Measurements from ENCODE around the gene PLCH1. TPM values are rescaled to one million over a fixed set of nuclear protein-coding genes. Genes with fewer than 3 reads are reported as not detected.

PLCH1 gene
- total RNA-seq, 1 experiment from 2014 or later = 13.4 TPM

DNA sequence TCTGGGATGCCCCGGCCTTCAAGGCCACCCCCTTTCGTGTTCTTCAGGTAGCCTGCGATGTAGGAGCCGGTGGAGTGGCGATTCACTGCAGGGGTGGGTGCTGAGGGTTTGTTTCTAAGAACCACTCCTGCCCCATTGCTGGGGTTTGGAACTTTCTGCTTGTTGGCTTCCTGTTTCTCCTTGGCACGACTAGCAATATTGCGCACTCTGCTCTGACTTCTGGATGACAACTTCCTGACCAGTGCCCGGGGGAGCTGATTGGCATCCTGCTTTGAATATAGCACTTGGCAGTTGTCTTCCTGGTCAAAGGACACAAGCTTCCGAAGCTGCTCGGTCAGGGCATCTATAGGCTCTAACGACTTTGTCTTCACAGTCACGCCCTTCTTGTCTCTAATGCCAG, 263.8 kb downstream of the PLCH1 start:
- H3K36me3 Mint-ChIP-seq (ENCODE audit: insufficient read depth, unreplicated experiment) = no peaks in the 10 kb centered on the region
- H3K27ac Mint-ChIP-seq (ENCODE audit: unreplicated experiment) = no peak overlapping the region
- CTCF ChIA-PET = no interaction called here
- TF ChIP-seq, protein P1, sequence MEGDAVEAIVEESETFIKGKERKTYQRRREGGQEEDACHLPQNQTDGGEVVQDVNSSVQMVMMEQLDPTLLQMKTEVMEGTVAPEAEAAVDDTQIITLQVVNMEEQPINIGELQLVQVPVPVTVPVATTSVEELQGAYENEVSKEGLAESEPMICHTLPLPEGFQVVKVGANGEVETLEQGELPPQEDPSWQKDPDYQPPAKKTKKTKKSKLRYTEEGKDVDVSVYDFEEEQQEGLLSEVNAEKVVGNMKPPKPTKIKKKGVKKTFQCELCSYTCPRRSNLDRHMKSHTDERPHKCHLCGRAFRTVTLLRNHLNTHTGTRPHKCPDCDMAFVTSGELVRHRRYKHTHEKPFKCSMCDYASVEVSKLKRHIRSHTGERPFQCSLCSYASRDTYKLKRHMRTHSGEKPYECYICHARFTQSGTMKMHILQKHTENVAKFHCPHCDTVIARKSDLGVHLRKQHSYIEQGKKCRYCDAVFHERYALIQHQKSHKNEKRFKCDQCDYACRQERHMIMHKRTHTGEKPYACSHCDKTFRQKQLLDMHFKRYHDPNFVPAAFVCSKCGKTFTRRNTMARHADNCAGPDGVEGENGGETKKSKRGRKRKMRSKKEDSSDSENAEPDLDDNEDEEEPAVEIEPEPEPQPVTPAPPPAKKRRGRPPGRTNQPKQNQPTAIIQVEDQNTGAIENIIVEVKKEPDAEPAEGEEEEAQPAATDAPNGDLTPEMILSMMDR (IDR thresholded peaks at IDR 0.05; ENCODE audit: unreplicated experiment) = no peak
- peaks cover 3% of the 10 kb centered on the region for H3K9me3 Mint-ChIP-seq (ENCODE audit: low read depth, unreplicated experiment)
- no peak for DNase-seq
- H3K4me1 Mint-ChIP-seq (ENCODE audit: low read depth, unreplicated experiment) = no peaks in the 10 kb centered on the region
- no peaks in the 10 kb centered on the region for H3K27me3 Mint-ChIP-seq (ENCODE audit: unreplicated experiment)
- no peak overlapping the region for H3K4me3 Mint-ChIP-seq (ENCODE audit: low read depth, unreplicated experiment)
- intact Hi-C loops (cut with micrococcal nuclease; ENCODE audit: unreplicated experiment) = no loop called here
- BruUV-seq (replicated peaks) = no TSS peak

DNA sequence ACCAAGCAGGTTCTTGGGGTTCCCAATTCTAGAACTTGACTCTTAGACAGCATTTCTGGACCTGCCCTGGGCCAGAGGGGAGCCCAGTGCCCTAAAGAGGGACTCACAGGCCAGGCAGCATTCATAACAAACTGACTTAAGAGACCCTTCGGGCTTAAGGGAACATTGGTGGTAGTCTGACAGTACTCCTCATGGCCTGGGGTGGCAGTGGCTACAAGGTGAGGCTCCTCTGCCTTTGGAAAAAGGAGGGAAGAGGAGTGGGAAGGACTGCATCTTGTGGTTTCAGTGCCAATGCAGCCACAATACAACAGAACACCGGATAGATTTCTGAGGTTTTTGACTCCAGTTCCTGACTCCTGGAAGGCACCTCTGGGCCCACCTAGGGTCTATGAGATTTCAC, 279.2 kb downstream of the PLCH1 start:
- no peaks in the 10 kb centered on the region for H3K27me3 Mint-ChIP-seq (ENCODE audit: unreplicated experiment)
- DNase-seq = no peak
- H3K36me3 Mint-ChIP-seq (ENCODE audit: insufficient read depth, unreplicated experiment) = no peaks in the 10 kb centered on the region
- H3K4me3 Mint-ChIP-seq (ENCODE audit: low read depth, unreplicated experiment) = no peak overlapping the region
- BruUV-seq (replicated peaks) = no TSS peak
- peaks cover 5% of the 10 kb centered on the region for H3K9me3 Mint-ChIP-seq (ENCODE audit: low read depth, unreplicated experiment)
- CTCF ChIA-PET = no interaction called here
- H3K4me1 Mint-ChIP-seq (ENCODE audit: low read depth, unreplicated experiment) = no peaks in the 10 kb centered on the region
- intact Hi-C loops (cut with micrococcal nuclease; ENCODE audit: unreplicated experiment) = no loop called here
- TF ChIP-seq, protein P1 (IDR thresholded peaks at IDR 0.05; ENCODE audit: unreplicated experiment) = no peak
- H3K27ac Mint-ChIP-seq (ENCODE audit: unreplicated experiment) = no peak overlapping the region

DNA sequence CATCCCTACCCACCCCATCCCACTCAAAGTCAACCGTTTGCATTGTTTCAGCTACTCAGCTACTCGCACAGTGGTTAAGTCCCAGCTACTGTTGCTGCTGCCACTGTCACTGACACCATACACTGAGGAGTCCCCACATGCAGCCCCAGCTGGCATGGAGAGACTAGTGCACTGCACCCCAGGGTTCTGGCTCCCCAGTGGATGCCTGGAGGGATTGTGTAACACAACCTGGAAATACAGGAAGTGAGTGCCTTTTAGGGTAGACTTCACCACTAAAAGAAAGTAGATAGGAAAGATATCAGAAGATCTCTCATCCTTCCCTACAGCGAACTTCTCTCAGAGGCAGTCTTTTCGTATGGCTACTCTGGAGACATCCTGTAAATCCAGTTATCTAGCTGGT, 282.2 kb downstream of the PLCH1 start:
- H3K4me3 Mint-ChIP-seq (ENCODE audit: low read depth, unreplicated experiment) = no peak overlapping the region
- TF ChIP-seq, protein P1 (IDR thresholded peaks at IDR 0.05; ENCODE audit: unreplicated experiment) = no peak
- no peaks in the 10 kb centered on the region for H3K4me1 Mint-ChIP-seq (ENCODE audit: low read depth, unreplicated experiment)
- no peaks in the 10 kb centered on the region for H3K36me3 Mint-ChIP-seq (ENCODE audit: insufficient read depth, unreplicated experiment)
- intact Hi-C loops (cut with micrococcal nuclease; ENCODE audit: unreplicated experiment) = no loop called here
- no peak for DNase-seq
- BruUV-seq (replicated peaks) = no TSS peak
- H3K27ac Mint-ChIP-seq (ENCODE audit: unreplicated experiment) = no peak overlapping the region
- no peaks in the 10 kb centered on the region for H3K27me3 Mint-ChIP-seq (ENCODE audit: unreplicated experiment)
- CTCF ChIA-PET = no interaction called here
- no peaks in the 10 kb centered on the region for H3K9me3 Mint-ChIP-seq (ENCODE audit: low read depth, unreplicated experiment)

DNA sequence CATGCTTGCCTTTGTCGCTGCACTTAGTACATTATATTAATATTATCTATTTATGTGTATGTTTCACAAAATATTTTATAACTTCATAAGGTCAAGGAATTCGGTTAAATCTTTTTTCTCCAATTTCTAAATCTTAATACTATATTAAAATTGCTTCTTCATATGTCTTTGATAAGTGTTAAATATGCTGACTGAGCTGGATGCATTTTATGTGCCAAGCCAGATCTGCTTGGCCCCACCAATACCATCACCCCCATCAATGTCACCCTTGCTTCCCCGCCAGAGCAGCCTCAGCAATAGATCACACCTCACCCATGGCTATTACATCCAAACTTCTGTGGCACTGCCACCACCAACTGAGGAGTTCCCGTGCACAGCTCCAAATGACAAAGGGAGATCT, 287.3 kb downstream of the PLCH1 start:
- no peaks in the 10 kb centered on the region for H3K4me1 Mint-ChIP-seq (ENCODE audit: low read depth, unreplicated experiment)
- no peaks in the 10 kb centered on the region for H3K36me3 Mint-ChIP-seq (ENCODE audit: insufficient read depth, unreplicated experiment)
- BruUV-seq (replicated peaks) = no TSS peak
- CTCF ChIA-PET = no interaction called here
- DNase-seq = no peak
- H3K9me3 Mint-ChIP-seq (ENCODE audit: low read depth, unreplicated experiment) = no peaks in the 10 kb centered on the region
- H3K4me3 Mint-ChIP-seq (ENCODE audit: low read depth, unreplicated experiment) = no peak overlapping the region
- no peak overlapping the region for H3K27ac Mint-ChIP-seq (ENCODE audit: unreplicated experiment)
- intact Hi-C loops (cut with micrococcal nuclease; ENCODE audit: unreplicated experiment) = no loop called here
- H3K27me3 Mint-ChIP-seq (ENCODE audit: unreplicated experiment) = no peaks in the 10 kb centered on the region
- TF ChIP-seq, protein P1 (IDR thresholded peaks at IDR 0.05; ENCODE audit: unreplicated experiment) = no peak

Measured in Calu3 (cell line).